Pancreas (tissue), 10 donors: ENCODE data around the gene FHL1. TPM values are rescaled to one million over a fixed set of nuclear protein-coding genes. Genes with fewer than 3 reads are reported as not detected.
"Not testable (repeated sequence)": the region's sequence is repeated elsewhere in the genome, so short reads cannot be mapped to it uniquely, and the experiment has no call there.

Experiments used
- ATAC-seq, 4 donors: fragments of 200-7000 bp; cut with Tn5 transposase; one replicate each; pipeline versions ENCODE4 v1.8.0 to v1.9.1; 2020; ENCODE audit warnings: mild to moderate bottlenecking in 4 of 4, moderate library complexity in 4 of 4
- DNase-seq, 6 donors: peaks; one replicate each; pipeline ENCODE4 v3.0.0-alpha.2; 2020
- FAIRE-seq: peaks from 2 replicates; lab custom pipeline; 2012; peaks lifted over from hg19 to GRCh38; lab: Jason Lieb, UNC
- H3K27ac ChIP-seq, 4 donors: fragments of 200-600 bp; sonication (generic); 1 replicate in 3 of 4; 2 replicates in 1 of 4; pipeline versions ENCODE4 v1.5.0 to v1.8.0; 2020
- H3K27me3 ChIP-seq, 4 donors: fragments of 200-600 bp; one replicate each; pipeline ENCODE4 v1.8.0; 2021
- H3K36me3 ChIP-seq, 3 donors: fragments of 200-600 bp; sonication (generic) in 1 of 3; one replicate each; pipeline versions ENCODE4 v1.5.0 to v1.8.0; 2020 to 2021
- H3K4me1 ChIP-seq, 3 donors: fragments of 200-600 bp; one replicate each; pipeline ENCODE4 v1.8.0; 2021
- H3K4me3 ChIP-seq, 4 donors: fragments of 200-600 bp; sonication (generic) in 2 of 4; one replicate each; pipeline versions ENCODE4 v1.5.0 to v1.8.0; 2020 to 2021
- H3K9me3 ChIP-seq, 4 donors: fragments of 200-600 bp; one replicate each; pipeline ENCODE4 v1.8.0; 2021
- CTCF ChIP-seq, 4 donors: fragments of 200-600 bp; sonication (generic) in 3 of 4; IDR thresholded peaks; one replicate each; pipeline versions ENCODE4 v1.5.0 to v1.8.0; 2021; ENCODE audit warnings: antibody characterized with exemption in 4 of 4
- WGBS, 2 donors: extraction: QIAGEN DNeasy Blood & Tissue Kit; methylation state at CpG; one replicate each; pipeline ENCODE4 v1.1.7; 2013; 5-methylcytosine and 5-hydroxymethylcytosine counted together
- intact Hi-C, 3 donors: fragments of 100-400 bp; cut with DNase I; formaldehyde crosslinking; loops; one replicate each; pipeline versions ENCODE4 v1.11.1 to v1.14.2; 2022
- polyA plus RNA-seq, 2 donors: library from polyadenylated mRNA; stranded (reverse); fragments of 200-250 nt; gene quantifications; one replicate each; pipeline ENCODE4 v1.2.3, GENCODE V29; 2013
- total RNA-seq, 6 donors: library from RNA; stranded (reverse); fragmentation: NEBNext Ultra II Directional in 4 of 6; extraction: Animal tissue kit (Norgen Biotek cat#: 25700) in 4 of 6; gene quantifications; one replicate each; pipeline versions ENCODE4 v1.2.1 to v1.2.4, GENCODE V29; 2021 to 2023
- donor health status: healthy with polysubstance abuse.
- donor health status: DM: no; HTN: no; CAD: no; lungs with moderate emphysema.
- donor health status: DM: no; HTN: no; CAD: no.
- donor health status: control.
- donor health status: control.
- donor health status: Bipolar disorder and iron deficiency.
- donor health status: DM: yes; HTN: yes; CAD: no.
- donor health status: DM: no; HTN: no; CAD: no.
- donor health status: DM: no; HTN: no; CAD: no.
- donor health status: DM: yes; HTN: yes; CAD: no.

The FHL1 gene
- total and polyA plus RNA-seq, 8 donors = 6.2 to 31.6 (median 12.7) TPM

GRCh38 chrX:136237074-136237473 is 89.7 kb downstream of the FHL1 start:
- peak; percentile 20 for FAIRE-seq
- 67 to 83% methylated on average over 3 of the region's 3 CpGs for WGBS, 2 donors
- ATAC-seq = no peak
- Histone ChIP-seq H3K27ac (no peak overlapping the region), H3K9me3 (no peaks in the 10 kb centered on the region), H3K4me3 (no peak overlapping the region), H3K36me3 (no peaks in the 10 kb centered on the region), H3K27me3 (peaks cover 0 to 8% (median 0%) of the 10 kb centered on the region in 4 donors), H3K4me1 (no peaks in the 10 kb centered on the region)
- no peak for DNase-seq
- intact Hi-C loops = no loop called here
- TF ChIP-seq CTCF (IDR thresholded peaks at IDR 0.05) = no peak

GRCh38 chrX:136237849-136238248 is 90.5 kb downstream of the FHL1 start:
- FAIRE-seq, H3K27me3 ChIP-seq, ATAC-seq, intact Hi-C loops, H3K4me1 ChIP-seq, H3K9me3 ChIP-seq, H3K4me3 ChIP-seq, H3K27ac ChIP-seq, H3K36me3 ChIP-seq, DNase-seq: not testable (repeated sequence)
- 100% methylated on average over 2 of the region's 4 CpGs for WGBS, 2 donors

GRCh38 chrX:136246201-136246600 is 98.9 kb downstream of the FHL1 start:
- Histone ChIP-seq H3K27me3 (peaks cover 0 to 6% (median 0%) of the 10 kb centered on the region in 4 donors), H3K4me1 (no peaks in the 10 kb centered on the region), H3K27ac (no peak overlapping the region), H3K36me3 (no peaks in the 10 kb centered on the region), H3K9me3 (no peaks in the 10 kb centered on the region), H3K4me3 (no peak overlapping the region)
- WGBS, 2 donors = 62 to 71% methylated on average over 6 of the region's 6 CpGs
- no peak for ATAC-seq
- DNase-seq = no peak
- intact Hi-C loops = no loop called here
- TF ChIP-seq CTCF (IDR thresholded peaks at IDR 0.05) = no peak
- FAIRE-seq = peak; percentile 47

- Histone ChIP-seq H3K9me3 (no peaks in the 10 kb centered on the region), H3K36me3 (no peaks in the 10 kb centered on the region), H3K4me1 (no peaks in the 10 kb centered on the region), H3K4me3 (peak overlapping the region; percentile 41 to 63 (median 57)), H3K27ac (peak overlapping the region in 2 of 4 donors; percentile 41 to 42), H3K27me3 (peaks cover 0 to 15% (median 0%) of the 10 kb centered on the region in 4 donors)
- intact Hi-C loops = no loop called here
- ATAC-seq = peak; percentile 51 to 59 (median 56)
- no peak for TF ChIP-seq CTCF (IDR thresholded peaks at IDR 0.05)
- 4 to 19% methylated on average over 39 to 53 of the region's 53 CpGs for WGBS, 2 donors
- no peak for DNase-seq
- FAIRE-seq = no peak
These were observed 103.1 kb downstream of the FHL1 start for GRCh38 chrX:136250191-136251040.

- peak; percentile 95 to 98 (median 98) for ATAC-seq
These were observed 104.0 kb downstream of the FHL1 start, which contains the start of gene MAP7D3 for GRCh38 chrX:136251041-136251991. MAP7D3 (minus strand) TSS chrX:136251400; CDS start chrX:136251358, 42 bp downstream.

More at GRCh38 chrX:136251041-136251991, 104.0 kb downstream of the FHL1 start, which contains the start of gene MAP7D3:
- H3K4me1 ChIP-seq = no peaks in the 10 kb centered on the region
- H3K27ac ChIP-seq = peak within 1 kb of the TSS in 2 of 4 donors; percentile 41 to 42
- H3K4me3 ChIP-seq = peak within 1 kb of the TSS; percentile 41 to 63 (median 57)
- intact Hi-C loops = no loop called here
- FAIRE-seq = no peak
- no peak for TF ChIP-seq CTCF (IDR thresholded peaks at IDR 0.05)
- WGBS, 2 donors = 2 to 27% methylated on average over 32 to 73 of the region's 73 CpGs
- peak; percentile 41 to 83 (median 58) for DNase-seq
- H3K36me3 ChIP-seq = no peaks in the 10 kb centered on the region
- no peaks in the 10 kb centered on the region for H3K9me3 ChIP-seq
- H3K27me3 ChIP-seq = peaks cover 0 to 15% (median 0%) of the 10 kb centered on the region in 4 donors
